Stimulated activated memory B cell treated with anti-CD40 and anti-IgM and Interleukin-4, amounts not matched to agents 10 μg/mL and 1 μg/mL and 100 μg/mL, for 72 hours (primary cell): ENCODE results near the gene PADI2.

Source experiments
- ATAC-seq: fragments of 150-1000 bp; cut with Tn5 transposase; 2 replicates; pipeline ENCODE4 v1.10.0; 2021
- H3K27ac Mint-ChIP-seq: one replicate; pipeline ENCODE4 v1.8.0; 2022; ENCODE audit warnings: mild to moderate bottlenecking, mixed read lengths
- H3K27me3 Mint-ChIP-seq: one replicate; pipeline ENCODE4 v1.8.0; 2022; ENCODE audit warnings: mixed read lengths
- H3K36me3 Mint-ChIP-seq: one replicate; pipeline ENCODE4 v1.8.0; 2022; ENCODE audit warnings: mixed read lengths
- H3K4me1 Mint-ChIP-seq: one replicate; pipeline ENCODE4 v1.8.0; 2022; ENCODE audit warnings: mixed read lengths
- H3K4me3 Mint-ChIP-seq: one replicate; pipeline ENCODE4 v1.8.0; 2022; ENCODE audit warnings: mild to moderate bottlenecking, moderate library complexity, mixed read lengths
- H3K9me3 Mint-ChIP-seq: one replicate; pipeline ENCODE4 v1.8.0; 2022; ENCODE audit warnings: mixed read lengths

PADI2 gene

GRCh38 chr1:17149771-17150170, 30.5 kb upstream of the PADI2 start:
- Mint-ChIP-seq H3K4me3 (no peak overlapping the region), H3K27me3 (peaks cover 33% of the 10 kb centered on the region), H3K36me3 (peaks cover 18% of the 10 kb centered on the region), H3K4me1 (no peaks in the 10 kb centered on the region), H3K9me3 (peaks cover 18% of the 10 kb centered on the region), H3K27ac (no peak overlapping the region)
- no peak for ATAC-seq

- H3K4me1 Mint-ChIP-seq: no peaks in the 10 kb centered on the region
- H3K27ac Mint-ChIP-seq: no peak overlapping the region
- H3K27me3 Mint-ChIP-seq: peaks cover 26% of the 10 kb centered on the region
- H3K4me3 Mint-ChIP-seq: no peak overlapping the region
- H3K36me3 Mint-ChIP-seq: peaks cover 12% of the 10 kb centered on the region
- peaks cover 12% of the 10 kb centered on the region for H3K9me3 Mint-ChIP-seq
- no peak for ATAC-seq
Observed at GRCh38 chr1:17148950-17149608, 29.8 kb upstream of the PADI2 start.

GRCh38 chr1:17145648-17146047, 26.4 kb upstream of the PADI2 start:
- H3K4me3 Mint-ChIP-seq: no peak overlapping the region
- H3K27me3 Mint-ChIP-seq: no peaks in the 10 kb centered on the region
- no peaks in the 10 kb centered on the region for H3K9me3 Mint-ChIP-seq
- no peak overlapping the region for H3K27ac Mint-ChIP-seq
- peaks cover 15% of the 10 kb centered on the region for H3K4me1 Mint-ChIP-seq
- ATAC-seq: no peak
- H3K36me3 Mint-ChIP-seq: no peaks in the 10 kb centered on the region

GRCh38 chr1:17143760-17144159, 24.5 kb upstream of the PADI2 start:
- Mint-ChIP-seq H3K9me3 (no peaks in the 10 kb centered on the region), H3K36me3 (no peaks in the 10 kb centered on the region), H3K27me3 (no peaks in the 10 kb centered on the region), H3K4me1 (peaks cover 31% of the 10 kb centered on the region), H3K27ac (no peak overlapping the region), H3K4me3 (no peak overlapping the region)
- ATAC-seq: no peak

- Mint-ChIP-seq H3K36me3 (peaks cover 5% of the 10 kb centered on the region), H3K4me1 (peaks cover 39% of the 10 kb centered on the region), H3K9me3 (no peaks in the 10 kb centered on the region), H3K27ac (no peak overlapping the region), H3K27me3 (no peaks in the 10 kb centered on the region), H3K4me3 (peak overlapping the region; percentile 76)
- peak; percentile 90 for ATAC-seq
Observed at GRCh38 chr1:17141441-17142197, 22.4 kb upstream of the PADI2 start.

- Mint-ChIP-seq H3K9me3 (no peaks in the 10 kb centered on the region), H3K4me1 (peaks cover 39% of the 10 kb centered on the region), H3K4me3 (no peak overlapping the region), H3K27ac (no peak overlapping the region), H3K36me3 (peaks cover 5% of the 10 kb centered on the region), H3K27me3 (peaks cover under 1% of the 10 kb centered on the region)
- no peak for ATAC-seq
Observed at GRCh38 chr1:17140279-17140678, 21.0 kb upstream of the PADI2 start.

GRCh38 chr1:17139637-17140036, 20.4 kb upstream of the PADI2 start:
- Mint-ChIP-seq H3K27me3 (peaks cover 7% of the 10 kb centered on the region), H3K9me3 (no peaks in the 10 kb centered on the region), H3K36me3 (peaks cover 5% of the 10 kb centered on the region), H3K4me1 (peaks cover 44% of the 10 kb centered on the region), H3K27ac (no peak overlapping the region), H3K4me3 (no peak overlapping the region)
- ATAC-seq: no peak

- peaks cover 5% of the 10 kb centered on the region for H3K36me3 Mint-ChIP-seq
- no peak overlapping the region for H3K27ac Mint-ChIP-seq
- ATAC-seq: no peak
- H3K9me3 Mint-ChIP-seq: no peaks in the 10 kb centered on the region
- no peak overlapping the region for H3K4me3 Mint-ChIP-seq
- H3K27me3 Mint-ChIP-seq: peaks cover 11% of the 10 kb centered on the region
- H3K4me1 Mint-ChIP-seq: peaks cover 45% of the 10 kb centered on the region
Observed at GRCh38 chr1:17137441-17137840, 18.2 kb upstream of the PADI2 start.

- Mint-ChIP-seq H3K4me3 (no peak overlapping the region), H3K36me3 (peaks cover 5% of the 10 kb centered on the region), H3K9me3 (no peaks in the 10 kb centered on the region), H3K4me1 (peaks cover 40% of the 10 kb centered on the region), H3K27ac (no peak overlapping the region), H3K27me3 (peaks cover 11% of the 10 kb centered on the region)
- no peak for ATAC-seq
Observed at GRCh38 chr1:17136936-17137335, 17.7 kb upstream of the PADI2 start.

- no peak for ATAC-seq
- Mint-ChIP-seq H3K27ac (peak overlapping the region; percentile 15), H3K4me3 (no peak overlapping the region), H3K27me3 (peaks cover 11% of the 10 kb centered on the region), H3K4me1 (peaks cover 33% of the 10 kb centered on the region), H3K9me3 (no peaks in the 10 kb centered on the region), H3K36me3 (peaks cover 5% of the 10 kb centered on the region)
Observed at GRCh38 chr1:17136145-17136544, 16.9 kb upstream of the PADI2 start.

GRCh38 chr1:17135530-17135929, 16.3 kb upstream of the PADI2 start:
- Mint-ChIP-seq H3K27ac (peak overlapping the region; percentile 15), H3K27me3 (peaks cover 11% of the 10 kb centered on the region), H3K4me3 (no peak overlapping the region), H3K4me1 (peaks cover 30% of the 10 kb centered on the region), H3K36me3 (peaks cover 5% of the 10 kb centered on the region), H3K9me3 (no peaks in the 10 kb centered on the region)
- ATAC-seq: no peak

- no peak overlapping the region for H3K27ac Mint-ChIP-seq
- peaks cover 21% of the 10 kb centered on the region for H3K4me1 Mint-ChIP-seq
- H3K9me3 Mint-ChIP-seq: no peaks in the 10 kb centered on the region
- peaks cover 5% of the 10 kb centered on the region for H3K36me3 Mint-ChIP-seq
- peaks cover 11% of the 10 kb centered on the region for H3K27me3 Mint-ChIP-seq
- ATAC-seq: peak; percentile 35
- H3K4me3 Mint-ChIP-seq: no peak overlapping the region
Observed at GRCh38 chr1:17134724-17135123, 15.5 kb upstream of the PADI2 start.

- Mint-ChIP-seq H3K27ac (no peak overlapping the region), H3K4me1 (peaks cover 17% of the 10 kb centered on the region), H3K4me3 (no peak overlapping the region), H3K27me3 (peaks cover 11% of the 10 kb centered on the region), H3K9me3 (no peaks in the 10 kb centered on the region), H3K36me3 (peaks cover 5% of the 10 kb centered on the region)
- no peak for ATAC-seq
Observed at GRCh38 chr1:17134034-17134433, 14.8 kb upstream of the PADI2 start.

GRCh38 chr1:17130138-17130635, 10.9 kb upstream of the PADI2 start:
- no peaks in the 10 kb centered on the region for H3K36me3 Mint-ChIP-seq
- H3K4me3 Mint-ChIP-seq: no peak overlapping the region
- H3K27ac Mint-ChIP-seq: no peak overlapping the region
- H3K9me3 Mint-ChIP-seq: no peaks in the 10 kb centered on the region
- H3K27me3 Mint-ChIP-seq: peaks cover 10% of the 10 kb centered on the region
- H3K4me1 Mint-ChIP-seq: peaks cover 35% of the 10 kb centered on the region
- no peak for ATAC-seq

- Mint-ChIP-seq H3K9me3 (no peaks in the 10 kb centered on the region), H3K36me3 (no peaks in the 10 kb centered on the region), H3K4me3 (no peak overlapping the region), H3K4me1 (peaks cover 29% of the 10 kb centered on the region), H3K27ac (peak overlapping the region; percentile 76), H3K27me3 (no peaks in the 10 kb centered on the region)
- peak; percentile 78 for ATAC-seq
Observed at GRCh38 chr1:17128361-17128760, 9.1 kb upstream of the PADI2 start.

GRCh38 chr1:17125756-17126237, 6.5 kb upstream of the PADI2 start:
- Mint-ChIP-seq H3K4me1 (peaks cover 39% of the 10 kb centered on the region), H3K36me3 (no peaks in the 10 kb centered on the region), H3K27me3 (no peaks in the 10 kb centered on the region), H3K4me3 (peak overlapping the region; percentile 32), H3K9me3 (no peaks in the 10 kb centered on the region), H3K27ac (peak overlapping the region; percentile 76)
- peak; percentile 87 for ATAC-seq
